HepG2 (cell line): ENCODE measurements around the gene SMARCB1. TPM values are rescaled to one million over a fixed set of nuclear protein-coding genes. Genes with fewer than 3 reads are reported as not detected.
A peak's percentile ranks its signal among the peaks of the same experiment; 100 is the strongest.

ENCODE experiments used
- ATAC-seq: fragments of 200-7000 bp; cut with Tn5 transposase; 3 replicates; pipeline ENCODE4 v1.9.1; 2020; ENCODE audit warnings: mild to moderate bottlenecking, moderate library complexity
- BruUV-seq: library from RNA; stranded (reverse); fragments of 400-500 nt; replicated peaks from 2 replicates; lab custom pipeline; 2021; lab: Mats Ljungman, UMichigan
- CTCF ChIA-PET: fragments of 300-600 bp; formaldehyde crosslinking; extraction: SDS; loops from one replicate; lab custom pipeline; 2021; ENCODE audit warnings: low total read pairs, inconsistent platforms, low intra/inter-chr PET ratio; lab: Yijun Ruan, JAX
- POLR2A ChIA-PET: fragments of 350-600 bp; sonication (Branson Sonifier 250); formaldehyde crosslinking; loops from one replicate; lab custom pipeline; 2020; ENCODE audit warnings: antibody characterized with exemption, inconsistent platforms; lab: Yijun Ruan, JAX
- DNase-seq: peaks from one replicate; pipeline ENCODE4 v3.0.0-alpha.2; 2015; ENCODE audit warnings: low spot score
- FAIRE-seq: peaks from 3 replicates; lab custom pipeline; 2011; peaks lifted over from hg19 to GRCh38; lab: Jason Lieb, UNC
- H2AFZ ChIP-seq: one replicate; pipeline ENCODE4 v1.6.1; 2011; ENCODE audit warnings: low read length, inconsistent platforms
- H3K27ac ChIP-seq: fragments of 300-600 bp; 3 replicates; pipeline ENCODE4 v1.8.0; 2011; ENCODE audit warnings: mixed run types, mild to moderate bottlenecking, mixed read lengths, low read length, inconsistent platforms; ENCODE audit not compliant: insufficient read depth; ENCODE audit errors: extremely low read length
- H3K27me3 ChIP-seq, 2 experiments: fragments of 200-600 bp in 1 of 2; 2 replicates in 1 of 2; 3 replicates in 1 of 2; pipeline versions ENCODE4 v1.6.0 to v1.8.0; 2011; ENCODE audit warnings: low read length in 2 of 2, mild to moderate bottlenecking in 2 of 2, moderate library complexity in 2 of 2, inconsistent platforms in 1 of 2; ENCODE audit not compliant: insufficient read depth in 2 of 2, control insufficient read depth in 1 of 2
- H3K36me3 ChIP-seq, 2 experiments: fragments of 200-600 bp in 1 of 2; replicated peaks in 1 of 2; 2 replicates in 1 of 2; 3 replicates in 1 of 2; pipeline versions ENCODE4 v1.5.1 to v1.8.0; 2011; ENCODE audit warnings: low read length in 2 of 2, inconsistent platforms in 1 of 2; ENCODE audit not compliant: insufficient read depth in 2 of 2, control insufficient read depth in 1 of 2
- H3K4me1 ChIP-seq: 2 replicates; pipeline ENCODE4 v1.5.1; 2012; ENCODE audit warnings: low read length, inconsistent platforms; ENCODE audit not compliant: insufficient read depth
- H3K4me2 ChIP-seq: 2 replicates; pipeline ENCODE4 v1.6.0; 2011; ENCODE audit warnings: low read depth, low read length, inconsistent platforms
- H3K4me3 ChIP-seq, 3 experiments: fragments of 200-600 bp in 1 of 3; sonication (generic), shearing (Covaris generic) in 1 of 3; replicated peaks in 1 of 3; 2 replicates each; pipeline ENCODE4 v1.5.1; 2011 to 2016; ENCODE audit warnings: low read length in 3 of 3, inconsistent platforms in 2 of 3, low read depth in 2 of 3, mild to moderate bottlenecking in 2 of 3, control low read depth in 1 of 3, mixed read lengths in 1 of 3; ENCODE audit not compliant: insufficient read depth in 1 of 3
- H3K79me2 ChIP-seq: one replicate; pipeline ENCODE4 v1.6.1; 2011; ENCODE audit warnings: low read length, inconsistent platforms; ENCODE audit not compliant: insufficient read depth
- H3K9ac ChIP-seq: 2 replicates; pipeline ENCODE4 v1.6.0; 2011; ENCODE audit warnings: mild to moderate bottlenecking, low read depth, low read length, inconsistent platforms; ENCODE audit not compliant: insufficient read depth
- H3K9me3 ChIP-seq: 2 replicates; pipeline ENCODE4 v1.5.1; 2012; ENCODE audit warnings: mild to moderate bottlenecking, low read length
- H4K20me1 ChIP-seq: 2 replicates; pipeline ENCODE4 v1.6.0; 2011; ENCODE audit warnings: inconsistent platforms, mild to moderate bottlenecking, low read length, moderate library complexity; ENCODE audit not compliant: insufficient read depth
- ATAD3A ChIP-seq: sonication (generic); formaldehyde crosslinking; IDR thresholded peaks from 2 replicates; pipeline ENCODE4 v1.4.0; 2020; ENCODE audit warnings: missing genetic modification reagents
- ATF7 ChIP-seq, 2 experiments: fragments of 450-650 bp in 1 of 2; sonication (generic) in 1 of 2; formaldehyde crosslinking in 1 of 2; IDR thresholded peaks; 2 replicates each; pipeline versions ENCODE4 v1.4.0 to v1.6.1; 2016 to 2020; ENCODE audit warnings: antibody characterized with exemption in 1 of 2, mild to moderate bottlenecking in 1 of 2, missing genetic modification reagents in 1 of 2
- CC2D1A ChIP-seq: sonication (generic); formaldehyde crosslinking; IDR thresholded peaks from 2 replicates; pipeline ENCODE4 v1.8.1; 2023; ENCODE audit warnings: mild to moderate bottlenecking, missing genetic modification reagents
- EZH2 ChIP-seq: conservative IDR thresholded peaks from 2 replicates; pipeline ENCODE4 v1.6.1; 2012; ENCODE audit warnings: mild to moderate bottlenecking, low read depth, low read length, moderate library complexity
- KAT8 ChIP-seq: IDR thresholded peaks from 2 replicates; pipeline ENCODE4 v1.6.1; 2016; ENCODE audit warnings: missing genetic modification reagents, missing compliant biosample characterization
- NFIB ChIP-seq: sonication (generic); formaldehyde crosslinking; IDR thresholded peaks from 2 replicates; pipeline ENCODE4 v1.9.0; 2021; ENCODE audit warnings: missing genetic modification reagents, mild to moderate bottlenecking, borderline replicate concordance
- POLR2A ChIP-seq, 2 experiments: IDR thresholded peaks; 2 replicates each; pipeline ENCODE4 v1.6.1; 2011; ENCODE audit warnings: low read depth in 2 of 2, low read length in 2 of 2, mild to moderate bottlenecking in 1 of 2, moderate library complexity in 1 of 2; ENCODE audit not compliant: insufficient read depth in 1 of 2
- REXO4 ChIP-seq: sonication (generic); formaldehyde crosslinking; IDR thresholded peaks from 2 replicates; pipeline ENCODE4 v1.8.0; 2022; ENCODE audit warnings: missing genetic modification reagents, mild to moderate bottlenecking, borderline replicate concordance
- SNAPC2 ChIP-seq: sonication (generic); formaldehyde crosslinking; IDR thresholded peaks from 2 replicates; pipeline ENCODE4 v1.8.1; 2022; ENCODE audit warnings: mild to moderate bottlenecking, missing genetic modification reagents
- ZNF20 ChIP-seq: sonication (generic); formaldehyde crosslinking; IDR thresholded peaks from 2 replicates; pipeline ENCODE4 v1.4.0; 2020; ENCODE audit warnings: mild to moderate bottlenecking, moderate library complexity, missing genetic modification reagents
- ZNF558 ChIP-seq: sonication (generic); formaldehyde crosslinking; IDR thresholded peaks from 2 replicates; pipeline ENCODE4 v1.9.0; 2022; ENCODE audit warnings: mild to moderate bottlenecking, missing genetic modification reagents, borderline replicate concordance
- ZNF577 ChIP-seq: sonication (generic); formaldehyde crosslinking; IDR thresholded peaks from 2 replicates; pipeline ENCODE4 v1.4.0; 2020; ENCODE audit warnings: mild to moderate bottlenecking, low read depth, missing genetic modification reagents, borderline replicate concordance
- ZNF629 ChIP-seq: sonication (generic); formaldehyde crosslinking; conservative IDR thresholded peaks from 2 replicates; pipeline ENCODE4 v1.5.0; 2020; ENCODE audit warnings: missing genetic modification reagents
- ZNF773 ChIP-seq: sonication (generic); formaldehyde crosslinking; IDR thresholded peaks from 2 replicates; pipeline ENCODE4 v1.4.0; 2020; ENCODE audit warnings: missing genetic modification reagents, borderline replicate concordance
- WGBS: methylation state at CpG from one replicate; pipeline ENCODE4 v1.1.6; 2017; ENCODE audit warnings: low lambda C conversion rate; 5-methylcytosine and 5-hydroxymethylcytosine counted together
- in situ Hi-C: cut with HindIII; loops from 2 replicates; pipeline ENCODE4 v1.10.0; 2017; ENCODE audit warnings: low pct_unique_long_range_greater_than_20kb; ENCODE audit not compliant: extremely low pct_ligation_motif_present
- intact Hi-C: fragments of 100-400 bp; cut with micrococcal nuclease; formaldehyde crosslinking; loops from one replicate; pipeline ENCODE4 v1.10.0; 2022; ENCODE audit not compliant: unreplicated experiment
- polyA plus RNA-seq, 8 experiments: library from polyadenylated mRNA; depleted of rRNA in 3 of 8; stranded (reverse) in 7 of 8; unstranded in 1 of 8; fragments of >200 nt; fragmentation: Illumina TruSeq in 4 of 8; extraction: Trizol in 4 of 8; gene quantifications; 2 replicates each; pipeline versions ENCODE4 v1.2.1 to v1.2.3, GENCODE V29; 2011 to 2016; ENCODE audit warnings: low read depth in 4 of 8, missing spikeins in 1 of 8, mixed read lengths in 1 of 8; ENCODE audit not compliant: insufficient read depth in 1 of 8
- total RNA-seq, 5 experiments: library from RNA; depleted of rRNA; stranded (reverse); fragments of >200 nt; fragmentation: Illumina TruSeq; extraction: Trizol; gene quantifications; 2 replicates each; pipeline ENCODE4 v1.2.3, GENCODE V29; 2016; ENCODE audit warnings: low read depth in 1 of 5
- TF ChIP-seq, protein P1 (sequence below): sonication (generic); formaldehyde crosslinking; IDR thresholded peaks from 2 replicates; pipeline ENCODE4 v1.8.0; 2022; ENCODE audit warnings: missing genetic modification reagents, mild to moderate bottlenecking, moderate library complexity, borderline replicate concordance
- TF ChIP-seq, protein P2 (sequence below): IDR thresholded peaks from 2 replicates; pipeline ENCODE4 v1.6.1; 2016; ENCODE audit warnings: mild to moderate bottlenecking, missing biosample characterization, missing genetic modification reagents
- TF ChIP-seq, protein P3 (sequence below): sonication (generic); formaldehyde crosslinking; IDR thresholded peaks from 2 replicates; pipeline ENCODE4 v1.4.0; 2020; ENCODE audit warnings: mild to moderate bottlenecking, missing genetic modification reagents
- TF ChIP-seq, protein P4 (sequence below): sonication (generic); formaldehyde crosslinking; IDR thresholded peaks from 2 replicates; pipeline ENCODE4 v1.4.0; 2020; ENCODE audit warnings: missing genetic modification reagents

SMARCB1 gene
- total and polyA plus RNA-seq, 2 of the 13 experiments (the other 11 are each of a cell fraction or from before 2014, with no cell fraction given): 74.0 to 166 TPM

DNA sequence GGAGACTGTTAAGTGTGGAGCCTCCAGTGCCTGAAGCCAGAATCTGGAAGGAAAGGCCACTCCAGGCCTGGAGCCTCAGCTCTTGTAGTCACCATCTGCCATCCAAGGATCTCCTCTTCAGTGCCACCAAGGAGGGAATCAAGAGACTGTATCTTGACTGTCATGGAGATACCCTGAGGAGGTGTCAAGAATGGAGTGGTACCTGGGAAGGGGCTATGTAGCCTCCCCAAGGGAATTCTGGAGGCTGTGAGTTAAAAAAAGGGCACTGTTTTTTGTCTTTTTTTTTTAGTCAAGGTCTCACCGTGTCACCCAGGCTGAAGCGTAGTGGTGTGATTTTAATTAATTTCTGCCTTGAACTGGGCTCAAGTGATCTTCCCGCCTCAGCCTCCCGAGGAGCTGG, 27.2 kb upstream of the SMARCB1 start:
- BruUV-seq: no TSS peak
- no peak for FAIRE-seq

DNA sequence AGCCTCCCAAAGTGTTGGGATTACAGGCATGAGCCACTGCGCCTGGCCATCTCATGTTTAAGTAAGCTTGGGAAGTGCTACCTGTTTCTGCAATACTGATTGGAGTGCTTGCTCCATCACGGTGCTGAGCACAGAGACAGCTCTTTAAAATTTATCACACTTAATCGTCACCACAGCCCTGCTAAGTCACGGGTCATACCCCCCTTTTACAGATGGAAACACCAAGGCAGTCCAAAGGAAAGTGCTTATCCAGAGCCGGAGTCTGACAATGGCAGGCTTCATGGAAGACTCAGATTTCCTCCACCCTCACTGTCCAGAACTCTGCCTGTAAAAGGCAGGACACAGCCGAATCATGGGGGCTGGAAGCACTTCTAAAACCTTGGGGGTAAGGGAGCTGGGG, 26.7 kb upstream of the SMARCB1 start:
- WGBS: 81% methylated on average over 5 of the region's 6 CpGs
- no peak for TF ChIP-seq SNAPC2
- TF ChIP-seq ZNF629: peak; percentile 66
- TF ChIP-seq ATF7 (IDR thresholded peaks at IDR 0.05): no peak
- no peak for TF ChIP-seq ATF7 (CRISPR knock-in tag; IDR thresholded peaks at IDR 0.05)
- TF ChIP-seq, protein P1, sequence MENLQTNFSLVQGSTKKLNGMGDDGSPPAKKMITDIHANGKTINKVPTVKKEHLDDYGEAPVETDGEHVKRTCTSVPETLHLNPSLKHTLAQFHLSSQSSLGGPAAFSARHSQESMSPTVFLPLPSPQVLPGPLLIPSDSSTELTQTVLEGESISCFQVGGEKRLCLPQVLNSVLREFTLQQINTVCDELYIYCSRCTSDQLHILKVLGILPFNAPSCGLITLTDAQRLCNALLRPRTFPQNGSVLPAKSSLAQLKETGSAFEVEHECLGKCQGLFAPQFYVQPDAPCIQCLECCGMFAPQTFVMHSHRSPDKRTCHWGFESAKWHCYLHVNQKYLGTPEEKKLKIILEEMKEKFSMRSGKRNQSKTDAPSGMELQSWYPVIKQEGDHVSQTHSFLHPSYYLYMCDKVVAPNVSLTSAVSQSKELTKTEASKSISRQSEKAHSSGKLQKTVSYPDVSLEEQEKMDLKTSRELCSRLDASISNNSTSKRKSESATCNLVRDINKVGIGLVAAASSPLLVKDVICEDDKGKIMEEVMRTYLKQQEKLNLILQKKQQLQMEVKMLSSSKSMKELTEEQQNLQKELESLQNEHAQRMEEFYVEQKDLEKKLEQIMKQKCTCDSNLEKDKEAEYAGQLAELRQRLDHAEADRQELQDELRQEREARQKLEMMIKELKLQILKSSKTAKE (CRISPR knock-in tag): no peak
- TF ChIP-seq ZNF773: no peak
- TF ChIP-seq, protein P2, sequence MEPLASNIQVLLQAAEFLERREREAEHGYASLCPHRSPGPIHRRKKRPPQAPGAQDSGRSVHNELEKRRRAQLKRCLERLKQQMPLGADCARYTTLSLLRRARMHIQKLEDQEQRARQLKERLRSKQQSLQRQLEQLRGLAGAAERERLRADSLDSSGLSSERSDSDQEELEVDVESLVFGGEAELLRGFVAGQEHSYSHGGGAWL (CRISPR knock-in tag): no peak
- no peak for TF ChIP-seq ZNF558 (CRISPR knock-in tag)
- TF ChIP-seq KAT8 (CRISPR knock-in tag): no peak
- TF ChIP-seq POLR2A (IDR thresholded peaks at IDR 0.05; ENCODE audit: insufficient read depth in 1 of 2, low read depth in 2 of 2, low read length in 2 of 2): 0 out of 4 replicates have a peak, but pooled peaks of 1 of the 2 experiments have one; percentile 25
- ATAC-seq (no peak), DNase-seq (no peak), FAIRE-seq (no peak)
- ChIA-PET CTCF (no interaction called here), POLR2A (interaction anchor here (0.6 to 2.3 kb wide), 5 partner anchors 9 to 59 kb away, joined by 3 to 7 read pairs (median 4); partner anchors contain the start of gene ZNF70)
- Histone ChIP-seq H3K9ac (no peak overlapping the region), H4K20me1 (no peaks in the 10 kb centered on the region), H3K4me1 (peaks cover 18% of the 10 kb centered on the region), H3K4me3 (no peak overlapping the region), H3K79me2 (no peaks in the 10 kb centered on the region), H3K4me2 (no peak overlapping the region), H3K36me3 (peaks cover 0 to 1% of the 10 kb centered on the region in 2 experiments; a peak in 2 of 5 replicates), H3K27ac (no peak overlapping the region), H2AFZ (no peak overlapping the region), H3K27me3 (no peaks in the 10 kb centered on the region; a peak in 1 of 5 replicates), H3K9me3 (no peaks in the 10 kb centered on the region)
- BruUV-seq: no TSS peak
- intact Hi-C loops (no loop called here), in situ Hi-C loops (no loop called here)

More for the DNA sequence above, 27.2 kb upstream of the SMARCB1 start:
- H3K9me3 ChIP-seq: no peaks in the 10 kb centered on the region
- TF ChIP-seq CC2D1A (CRISPR knock-in tag) (no peak), ATAD3A (CRISPR knock-in tag) (no peak), ZNF577 (CRISPR knock-in tag) (no peak), EZH2 (no peak), NFIB (no peak), REXO4 (CRISPR knock-in tag) (no peak), ZNF20 (CRISPR knock-in tag) (no peak)
- TF ChIP-seq, protein P3, sequence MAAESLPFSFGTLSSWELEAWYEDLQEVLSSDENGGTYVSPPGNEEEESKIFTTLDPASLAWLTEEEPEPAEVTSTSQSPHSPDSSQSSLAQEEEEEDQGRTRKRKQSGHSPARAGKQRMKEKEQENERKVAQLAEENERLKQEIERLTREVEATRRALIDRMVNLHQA (CRISPR knock-in tag): no peak
- TF ChIP-seq, protein P4, sequence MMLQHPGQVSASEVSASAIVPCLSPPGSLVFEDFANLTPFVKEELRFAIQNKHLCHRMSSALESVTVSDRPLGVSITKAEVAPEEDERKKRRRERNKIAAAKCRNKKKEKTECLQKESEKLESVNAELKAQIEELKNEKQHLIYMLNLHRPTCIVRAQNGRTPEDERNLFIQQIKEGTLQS (CRISPR knock-in tag): no peak
- intact Hi-C loops (no loop called here), in situ Hi-C loops (no loop called here)
- ChIA-PET POLR2A (interaction anchor here (0.6 to 2.3 kb wide), 6 partner anchors 9 to 98 kb away, joined by 3 to 7 read pairs (median 4); partner anchors contain the start of genes SLC2A11 and ZNF70), CTCF (no interaction called here)
- H3K36me3 ChIP-seq: peaks cover 0 to under 1% of the 10 kb centered on the region in 2 experiments; a peak in 2 of 5 replicates
- H3K27me3 ChIP-seq: no peaks in the 10 kb centered on the region; a peak in 1 of 5 replicates
- H2AFZ ChIP-seq: no peak overlapping the region
- H3K4me2 ChIP-seq: no peak overlapping the region
- no peaks in the 10 kb centered on the region for H3K79me2 ChIP-seq
- no peak overlapping the region for H3K27ac ChIP-seq
- peaks cover 13% of the 10 kb centered on the region for H3K4me1 ChIP-seq
- no peak for DNase-seq
- no peak for ATAC-seq
- 86% methylated on average over 4 of the region's 4 CpGs for WGBS
- H4K20me1 ChIP-seq: no peaks in the 10 kb centered on the region
- H3K9ac ChIP-seq: no peak overlapping the region
- H3K4me3 ChIP-seq: no peak overlapping the region
